HG02870 (cell line): Measurements from ENCODE around the gene GJC2.

ENCODE experiments used
- ATAC-seq: cut with Tn5 transposase; IDR thresholded peaks from one replicate; pipeline ENCODE4 v1.9.1; 2021; ENCODE audit warnings: mild to moderate bottlenecking, moderate library complexity; ENCODE audit not compliant: unreplicated experiment

GJC2 gene

GRCh38 chr1:228156515-228156881 lies 6.8 kb downstream of the GJC2 start:
- ATAC-seq = no peak

- ATAC-seq = no peak
Observed at GRCh38 chr1:228156941-228157728, 7.4 kb downstream of the GJC2 start.

GRCh38 chr1:228157729-228158126 lies 8.0 kb downstream of the GJC2 start:
- ATAC-seq = no peak

- ATAC-seq = no peak
Observed at GRCh38 chr1:228158151-228159007, 8.6 kb downstream of the GJC2 start.

- ATAC-seq = no peak
Observed at GRCh38 chr1:228159008-228159665, 9.4 kb downstream of the GJC2 start.

GRCh38 chr1:228160201-228160761 lies 10.6 kb downstream of the GJC2 start:
- ATAC-seq = no peak

- no peak for ATAC-seq
Observed at GRCh38 chr1:228161362-228161761, 11.6 kb downstream of the GJC2 start.

GRCh38 chr1:228161866-228162265 lies 12.1 kb downstream of the GJC2 start:
- no peak for ATAC-seq

GRCh38 chr1:228162286-228163006 lies 12.7 kb downstream of the GJC2 start:
- ATAC-seq = no peak

GRCh38 chr1:228163007-228163753 lies 13.4 kb downstream of the GJC2 start:
- no peak for ATAC-seq

- no peak for ATAC-seq
Observed at GRCh38 chr1:228163776-228164519, 14.2 kb downstream of the GJC2 start.

GRCh38 chr1:228164561-228165371 lies 15.0 kb downstream of the GJC2 start:
- ATAC-seq = no peak

- peak; percentile 79 for ATAC-seq
Observed at GRCh38 chr1:228165372-228166169, 15.8 kb downstream of the GJC2 start, which contains the start of gene IBA57. Gene IBA57 (plus strand): TSS chr1:228165804. CDS start chr1:228165817, 13 bp downstream.

- ATAC-seq = peak; percentile 20
Observed at GRCh38 chr1:228166170-228166936, 16.6 kb downstream of the GJC2 start.

- no peak for ATAC-seq
Observed at GRCh38 chr1:228168563-228169270, 19.0 kb downstream of the GJC2 start.

- ATAC-seq = no peak
Observed at GRCh38 chr1:228169345-228169744, 19.6 kb downstream of the GJC2 start.
